MV-4-11 (cell line): ENCODE results near the gene C13orf46.

ENCODE experiments used
- DNase-seq: peaks from one replicate; lab custom pipeline; 2025; lab: John Stamatoyannopoulos, UW

Gene C13orf46

GRCh38 chr13:113954046-113954835, 19.6 kb downstream of the C13orf46 start:
- no peak for DNase-seq

- no peak for DNase-seq
Observed at GRCh38 chr13:113953561-113953960, 20.3 kb downstream of the C13orf46 start.

DNA sequence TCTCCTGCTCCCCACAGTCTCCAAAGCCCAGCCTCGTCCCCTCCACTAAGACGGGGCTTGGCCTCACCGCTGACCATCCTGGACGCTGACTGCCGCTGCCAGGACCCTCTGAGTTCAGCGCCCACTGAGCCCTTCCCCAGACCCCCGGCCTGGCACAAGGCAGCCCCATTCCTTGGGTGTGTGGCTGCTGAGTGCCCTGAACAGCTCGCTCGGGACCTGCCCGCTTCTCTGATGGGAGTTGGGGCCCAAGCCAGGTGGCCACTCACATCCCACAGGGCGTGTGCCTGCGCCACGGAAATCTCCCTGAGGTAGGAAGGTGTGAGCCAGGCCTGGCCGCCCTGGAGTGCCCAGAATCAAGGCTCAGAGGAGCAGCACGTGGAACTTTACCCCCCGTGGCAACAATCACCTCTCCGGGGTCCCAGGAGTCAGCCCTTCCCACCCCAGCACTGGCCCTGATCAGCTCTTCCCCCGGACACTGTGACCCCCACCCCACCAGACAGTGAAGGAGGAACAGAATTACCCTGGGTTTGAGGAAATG, 20.8 kb downstream of the C13orf46 start:
- DNase-seq = no peak

- DNase-seq = no peak
Observed at GRCh38 chr13:113952151-113952982, 21.5 kb downstream of the C13orf46 start.

DNA sequence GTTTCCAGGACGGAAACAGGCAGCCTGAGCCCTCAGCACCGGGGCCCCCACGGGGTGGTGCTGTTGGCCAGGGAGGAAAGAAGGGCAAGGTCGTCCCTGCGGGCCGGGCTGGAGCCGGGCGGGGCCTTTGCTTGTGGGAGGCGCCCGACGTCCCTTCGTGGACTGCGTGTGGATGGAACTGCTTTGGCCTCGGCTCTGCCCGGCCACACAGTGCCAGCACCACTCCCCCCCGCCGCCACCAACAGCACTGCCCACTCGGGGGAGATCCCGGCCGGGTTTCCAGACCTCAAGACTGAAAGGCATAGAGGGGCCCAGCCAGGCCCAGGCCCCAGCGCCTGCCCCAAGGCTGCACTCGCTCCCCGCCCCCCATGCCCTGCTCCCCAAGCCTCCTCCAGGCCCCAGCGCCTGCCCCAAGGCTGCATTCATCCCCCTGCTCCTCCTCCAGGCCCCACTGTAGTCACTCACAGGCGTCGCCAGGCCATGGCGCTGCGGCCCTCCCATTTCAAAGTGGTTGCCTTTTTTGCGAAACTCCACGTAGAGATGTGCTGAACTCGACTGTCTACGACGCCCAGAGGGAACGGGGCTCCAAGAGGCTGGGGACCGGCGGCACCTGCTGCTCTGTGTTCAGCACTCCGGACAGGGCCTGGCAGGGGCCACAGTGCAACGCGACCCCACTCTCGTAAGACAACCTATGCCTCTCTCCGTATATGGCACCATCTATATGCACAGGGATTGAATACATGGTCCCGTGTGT, 22.5 kb downstream of the C13orf46 start:
- DNase-seq = no peak

- no peak for DNase-seq
Observed at GRCh38 chr13:113950451-113951245, 23.2 kb downstream of the C13orf46 start.

DNA sequence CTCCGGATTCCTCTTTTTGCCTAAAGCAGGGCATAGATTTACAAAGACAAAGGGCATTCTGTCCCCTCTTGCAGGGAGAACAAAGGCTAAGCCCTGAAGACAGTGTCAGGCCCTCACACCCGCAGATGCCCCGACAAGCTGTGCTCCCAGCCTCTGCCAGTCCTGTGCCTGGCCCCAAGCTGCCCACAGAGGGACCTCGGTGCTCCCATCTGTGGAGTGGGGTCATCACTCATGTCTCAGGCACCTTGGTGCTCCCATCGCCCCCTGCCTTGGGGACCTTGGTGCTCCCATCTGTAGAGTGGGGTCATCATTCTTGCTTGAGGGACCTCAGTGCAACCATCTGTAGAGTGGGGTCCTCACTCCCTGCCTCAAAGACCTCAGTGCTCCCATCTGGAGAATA, 24.3 kb downstream of the C13orf46 start:
- no peak for DNase-seq

GRCh38 chr13:113948034-113948742, 25.7 kb downstream of the C13orf46 start:
- DNase-seq = peak; percentile 12

DNA sequence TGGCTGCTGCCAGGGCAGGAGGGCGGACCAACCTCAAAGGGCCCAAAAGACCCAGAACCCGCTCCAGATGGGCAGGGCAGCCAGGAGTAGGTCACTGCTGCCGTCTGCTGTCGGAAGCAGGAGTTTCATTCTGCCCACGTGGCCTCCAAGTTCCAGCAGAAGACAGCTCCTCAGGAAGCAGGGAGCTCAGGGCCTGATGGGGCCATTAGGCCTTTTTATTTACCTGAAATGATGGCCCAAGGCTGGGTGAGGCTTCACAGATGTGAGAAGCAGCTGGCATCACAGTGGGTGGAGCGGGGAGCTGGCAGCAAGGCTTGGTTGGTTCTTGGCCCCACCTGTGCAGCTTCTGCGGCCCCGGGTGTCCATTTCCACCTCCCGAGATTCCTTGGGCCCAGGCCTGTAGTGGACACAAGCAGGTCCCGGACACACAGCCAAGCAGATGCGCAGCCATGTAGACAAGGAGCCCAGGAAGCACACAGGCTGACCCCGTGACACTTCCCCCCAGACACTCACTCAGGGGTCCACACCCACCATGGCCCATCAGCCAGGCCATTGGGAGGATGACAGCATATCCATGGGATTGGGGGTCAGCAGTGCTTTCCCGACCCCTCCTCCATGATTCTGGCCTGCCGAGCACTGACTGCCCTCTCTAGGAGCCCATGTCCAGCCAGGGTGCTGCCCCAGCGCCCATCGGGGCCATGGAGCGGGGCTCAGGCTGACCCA, 26.4 kb downstream of the C13orf46 start:
- no peak for DNase-seq

- DNase-seq = no peak
Observed at GRCh38 chr13:113946409-113947181, 27.3 kb downstream of the C13orf46 start.

- DNase-seq = no peak
Observed at GRCh38 chr13:113945857-113946408, 27.9 kb downstream of the C13orf46 start.

- DNase-seq = no peak
Observed at GRCh38 chr13:113943821-113944565, 29.9 kb downstream of the C13orf46 start.

- no peak for DNase-seq
Observed at GRCh38 chr13:113942591-113943103, 31.2 kb downstream of the C13orf46 start.

- DNase-seq = no peak
Observed at GRCh38 chr13:113941571-113942191, 32.2 kb downstream of the C13orf46 start.

GRCh38 chr13:113939944-113940297, 34.0 kb downstream of the C13orf46 start:
- no peak for DNase-seq

DNA sequence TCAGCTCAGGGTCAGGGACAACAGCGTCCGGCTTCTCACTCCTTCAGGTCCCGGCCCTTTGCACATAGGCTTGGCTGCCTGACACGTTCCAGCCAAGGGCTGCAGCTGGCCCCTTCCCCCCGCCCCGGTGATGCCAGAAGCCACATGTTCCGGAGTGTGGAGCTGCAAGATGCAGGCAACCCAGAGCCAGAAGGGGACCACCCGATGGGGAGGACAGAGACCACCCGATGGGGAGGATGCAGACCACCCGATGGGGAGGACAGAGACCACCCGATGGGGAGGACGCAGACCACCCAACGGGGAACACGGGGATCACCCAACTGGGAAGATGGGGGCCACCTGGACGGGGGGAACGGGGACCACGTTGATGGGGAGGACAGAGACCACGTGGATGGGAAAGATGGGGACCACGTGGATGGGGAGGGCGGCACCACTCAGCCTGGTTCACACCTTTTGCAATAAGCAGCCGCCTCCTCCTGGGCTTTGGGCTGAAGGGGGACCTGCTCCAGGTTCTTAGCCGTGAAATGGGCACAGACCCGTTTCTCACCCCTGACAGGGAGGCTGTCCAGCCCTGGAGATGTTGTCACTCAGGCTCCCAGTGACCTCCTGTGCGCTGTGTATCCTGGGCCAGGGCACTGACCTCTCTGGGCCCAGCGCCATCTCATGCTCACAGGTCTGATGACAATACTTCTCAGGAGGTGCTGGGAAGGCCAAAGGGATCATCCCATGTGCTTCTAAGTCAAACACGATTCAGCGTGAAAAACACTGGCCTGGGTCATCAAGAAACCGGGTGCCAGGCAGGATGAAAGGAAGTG, 34.5 kb downstream of the C13orf46 start:
- DNase-seq = no peak

GRCh38 chr13:113938716-113939115, 35.2 kb downstream of the C13orf46 start:
- no peak for DNase-seq
